Kidney epithelial cell (primary cell): ENCODE measurements around the gene FILIP1. TPM values are rescaled to one million over a fixed set of nuclear protein-coding genes. Genes with fewer than 3 reads are reported as not detected.

Source experiments
- DNase-seq: peaks from one replicate; pipeline ENCODE4 v3.0.0-alpha.2; 2010; ENCODE audit warnings: low read depth
- H3K27me3 ChIP-seq: 2 replicates; pipeline ENCODE4 v1.6.0; 2011; ENCODE audit warnings: low read length; ENCODE audit not compliant: control insufficient read depth, insufficient read depth
- H3K36me3 ChIP-seq: 2 replicates; pipeline ENCODE4 v1.5.1; 2011; ENCODE audit warnings: low read length; ENCODE audit not compliant: control insufficient read depth, insufficient read depth
- H3K4me3 ChIP-seq: 2 replicates; pipeline ENCODE4 v1.5.1; 2011; ENCODE audit warnings: low read depth, mild to moderate bottlenecking, control low read depth, low read length
- total RNA-seq: library from RNA; depleted of rRNA; stranded (reverse); fragments of >200 nt; gene quantifications from 2 replicates; pipeline ENCODE4 v1.2.3, GENCODE V29; 2015
- TF ChIP-seq, protein P1 (sequence below): IDR thresholded peaks from 2 replicates; pipeline ENCODE4 v1.5.1; 2011; ENCODE audit warnings: mild to moderate bottlenecking, moderate library complexity, low read length, control low read depth, inconsistent platforms; ENCODE audit not compliant: insufficient read depth, poor library complexity, severe bottlenecking

Gene FILIP1
- total RNA-seq, 1 donor from 2014 or later: 0.04 TPM

DNA sequence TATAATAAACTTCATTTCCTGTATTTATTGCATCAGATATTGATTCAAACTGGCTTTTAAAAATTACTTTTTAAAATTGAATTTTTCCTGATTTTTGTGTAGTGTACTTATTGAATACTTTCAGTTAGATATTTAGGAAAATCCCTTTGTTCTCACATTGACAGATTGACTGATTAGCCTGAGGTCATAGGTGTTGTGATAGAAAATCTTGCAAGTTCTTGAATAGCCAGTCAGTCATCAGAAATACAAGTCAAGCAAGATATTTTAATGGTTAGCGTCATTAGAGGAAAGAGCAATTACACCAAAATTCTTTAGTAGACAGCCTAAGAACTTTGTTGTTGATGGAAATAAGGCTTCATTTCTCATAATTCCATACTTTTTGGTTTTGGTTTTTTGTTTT is 205.6 kb downstream of the FILIP1 start:
- H3K4me3 ChIP-seq: no peak overlapping the region
- DNase-seq: no peak
- no peaks in the 10 kb centered on the region for H3K27me3 ChIP-seq
- TF ChIP-seq, protein P1, sequence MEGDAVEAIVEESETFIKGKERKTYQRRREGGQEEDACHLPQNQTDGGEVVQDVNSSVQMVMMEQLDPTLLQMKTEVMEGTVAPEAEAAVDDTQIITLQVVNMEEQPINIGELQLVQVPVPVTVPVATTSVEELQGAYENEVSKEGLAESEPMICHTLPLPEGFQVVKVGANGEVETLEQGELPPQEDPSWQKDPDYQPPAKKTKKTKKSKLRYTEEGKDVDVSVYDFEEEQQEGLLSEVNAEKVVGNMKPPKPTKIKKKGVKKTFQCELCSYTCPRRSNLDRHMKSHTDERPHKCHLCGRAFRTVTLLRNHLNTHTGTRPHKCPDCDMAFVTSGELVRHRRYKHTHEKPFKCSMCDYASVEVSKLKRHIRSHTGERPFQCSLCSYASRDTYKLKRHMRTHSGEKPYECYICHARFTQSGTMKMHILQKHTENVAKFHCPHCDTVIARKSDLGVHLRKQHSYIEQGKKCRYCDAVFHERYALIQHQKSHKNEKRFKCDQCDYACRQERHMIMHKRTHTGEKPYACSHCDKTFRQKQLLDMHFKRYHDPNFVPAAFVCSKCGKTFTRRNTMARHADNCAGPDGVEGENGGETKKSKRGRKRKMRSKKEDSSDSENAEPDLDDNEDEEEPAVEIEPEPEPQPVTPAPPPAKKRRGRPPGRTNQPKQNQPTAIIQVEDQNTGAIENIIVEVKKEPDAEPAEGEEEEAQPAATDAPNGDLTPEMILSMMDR: no peak
- no peaks in the 10 kb centered on the region for H3K36me3 ChIP-seq

DNA sequence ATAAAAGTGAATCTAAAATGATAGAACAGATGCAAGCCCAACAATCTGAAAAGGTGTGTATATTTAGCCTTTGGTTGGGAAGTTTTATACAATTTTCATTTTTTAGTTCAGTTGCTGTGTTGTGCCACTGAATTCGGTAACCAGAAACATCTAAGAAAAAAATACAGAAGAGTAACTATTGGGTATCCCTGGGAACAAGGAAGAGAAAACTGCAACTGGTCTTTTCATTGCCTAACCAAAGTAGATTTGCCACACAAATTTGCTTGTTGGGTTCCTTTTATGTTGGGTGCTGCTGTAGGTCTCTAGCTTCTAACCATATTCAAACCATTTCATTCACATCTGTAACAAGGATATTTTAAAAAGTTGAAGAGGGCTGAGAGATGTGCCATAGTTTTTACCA is 206.2 kb downstream of the FILIP1 start:
- no peak for DNase-seq
- Histone ChIP-seq H3K27me3 (no peaks in the 10 kb centered on the region), H3K4me3 (no peak overlapping the region), H3K36me3 (no peaks in the 10 kb centered on the region)
- TF ChIP-seq, protein P1: no peak

DNA sequence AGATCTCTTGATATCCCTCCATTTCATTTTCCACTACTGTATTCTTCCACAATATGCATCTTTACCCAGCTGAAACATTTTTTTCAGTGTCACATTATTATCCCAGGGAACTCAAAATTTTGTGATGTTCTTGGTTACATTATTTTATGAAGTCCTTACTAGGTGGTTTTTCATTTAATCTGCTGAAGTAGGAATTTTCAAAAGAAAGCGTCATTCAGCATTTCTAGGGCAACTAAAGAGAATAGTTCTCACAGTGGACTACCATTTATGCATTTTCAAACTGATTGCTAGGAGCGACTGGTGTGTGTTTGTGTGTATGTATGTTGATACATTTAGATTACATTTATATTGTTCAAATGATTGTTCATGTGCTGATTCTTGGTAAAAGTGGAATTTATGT is 206.6 kb downstream of the FILIP1 start:
- H3K36me3 ChIP-seq: no peaks in the 10 kb centered on the region
- H3K27me3 ChIP-seq: no peaks in the 10 kb centered on the region
- no peak overlapping the region for H3K4me3 ChIP-seq
- DNase-seq: no peak
- TF ChIP-seq, protein P1: no peak

DNA sequence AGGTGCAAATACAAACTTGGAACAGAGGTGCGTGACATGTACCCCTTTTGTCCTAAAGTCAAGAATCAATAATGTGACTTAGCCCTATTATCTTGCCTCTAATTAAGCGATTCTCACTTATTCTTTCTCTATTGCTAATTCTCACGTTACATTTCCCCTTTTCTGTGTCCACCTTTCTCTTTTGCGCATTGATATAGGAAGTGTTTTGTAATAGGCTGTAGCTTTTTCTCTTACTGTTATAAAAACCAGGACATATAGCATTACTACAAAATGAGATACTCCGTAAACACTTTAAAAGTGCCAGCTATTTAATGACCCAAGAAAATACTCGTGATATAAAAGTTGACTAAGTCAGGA is 208.3 kb downstream of the FILIP1 start:
- Histone ChIP-seq H3K4me3 (peak overlapping the region; percentile 95), H3K36me3 (no peaks in the 10 kb centered on the region), H3K27me3 (no peaks in the 10 kb centered on the region)
- TF ChIP-seq, protein P1: no peak
- DNase-seq: no peak

DNA sequence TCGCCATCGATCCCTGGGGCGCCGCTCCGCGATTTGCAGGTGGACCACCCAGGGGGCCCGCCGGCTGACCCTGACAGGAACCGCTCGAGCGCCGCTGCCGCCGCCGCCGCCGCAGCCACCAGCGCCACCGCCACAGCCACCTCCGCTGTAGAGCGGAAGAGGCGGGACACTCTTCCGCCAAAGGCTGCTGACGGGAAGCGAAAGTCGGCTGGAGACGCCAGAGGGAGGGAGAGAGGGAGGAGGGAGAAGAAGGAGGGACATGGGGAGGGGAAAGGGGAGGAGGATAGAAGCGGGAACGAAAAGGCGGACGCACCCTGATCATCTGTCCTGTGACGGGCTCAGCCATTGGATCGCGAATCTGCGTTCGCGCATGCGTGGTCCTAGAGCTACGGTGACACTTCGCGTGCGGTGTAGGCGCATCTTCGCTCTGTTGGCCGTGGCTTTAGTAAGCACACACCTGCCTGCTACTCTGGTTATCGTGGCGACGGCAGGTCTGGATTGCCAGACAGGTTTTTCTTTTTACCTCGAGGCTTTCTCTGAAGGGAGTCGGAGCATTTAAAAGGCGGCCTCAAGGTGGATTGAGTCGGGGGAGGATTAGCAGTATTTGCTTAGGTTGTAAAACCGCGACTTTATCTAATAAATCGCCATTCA is 208.8 kb downstream of the FILIP1 start, which contains the start of gene TMEM30A:
TSS of gene TMEM30A (minus strand) at position 161 of the 651 bp plus-strand sequence. CDS start at position 7, 154 bp downstream.
- Histone ChIP-seq H3K27me3 (no peaks in the 10 kb centered on the region), H3K36me3 (no peaks in the 10 kb centered on the region), H3K4me3 (peak within 1 kb of the TSS; percentile 95)
- DNase-seq: peak; percentile 95
- TF ChIP-seq, protein P1: no peak

DNA sequence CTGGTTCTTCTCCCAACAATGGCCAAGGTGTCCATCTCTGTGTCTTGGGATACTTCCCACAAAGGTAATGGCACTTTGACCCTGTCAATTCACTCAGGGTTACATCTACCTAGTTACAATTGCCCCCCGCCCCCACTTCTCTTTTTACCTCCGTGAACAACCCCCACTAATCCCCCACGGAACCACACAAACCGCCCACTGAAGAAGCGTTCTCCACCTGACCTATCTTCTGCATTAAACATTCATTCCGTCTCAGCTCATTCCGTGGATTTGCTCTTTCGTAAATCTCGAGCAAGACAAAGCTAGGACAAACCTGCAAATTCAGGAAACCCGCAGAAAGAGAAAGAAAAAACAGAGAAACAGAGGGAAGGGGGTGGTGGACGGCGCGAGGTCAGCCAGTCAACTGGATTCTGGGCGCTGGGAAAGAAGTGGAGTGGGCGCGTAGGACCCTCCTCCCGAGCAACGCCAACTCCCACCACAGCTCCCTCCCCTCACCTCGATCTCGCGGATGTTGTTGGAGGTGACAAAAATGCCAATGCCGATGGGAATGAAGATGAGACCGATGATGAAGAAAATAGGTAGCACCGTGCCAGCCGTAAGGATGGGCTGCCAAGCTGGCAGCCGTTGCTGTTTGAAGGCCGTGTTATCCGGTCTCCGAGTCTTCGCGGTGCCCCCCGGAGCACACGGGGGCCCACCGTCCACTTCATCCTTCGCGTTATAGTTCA is 209.5 kb downstream of the FILIP1 start:
- Histone ChIP-seq H3K27me3 (no peaks in the 10 kb centered on the region), H3K36me3 (no peaks in the 10 kb centered on the region), H3K4me3 (peak overlapping the region; percentile 95)
- TF ChIP-seq, protein P1: no peak
- no peak for DNase-seq
